ENCODE data around the gene IL5RA. TPM values are rescaled to one million over a fixed set of nuclear protein-coding genes. Genes with fewer than 3 reads are reported as not detected.
A peak's percentile ranks its signal among the peaks of the same experiment; 100 is the strongest.

Gene IL5RA
- polyA plus RNA-seq, 1 donor from 2014 or later: 2.8 TPM

DNA sequence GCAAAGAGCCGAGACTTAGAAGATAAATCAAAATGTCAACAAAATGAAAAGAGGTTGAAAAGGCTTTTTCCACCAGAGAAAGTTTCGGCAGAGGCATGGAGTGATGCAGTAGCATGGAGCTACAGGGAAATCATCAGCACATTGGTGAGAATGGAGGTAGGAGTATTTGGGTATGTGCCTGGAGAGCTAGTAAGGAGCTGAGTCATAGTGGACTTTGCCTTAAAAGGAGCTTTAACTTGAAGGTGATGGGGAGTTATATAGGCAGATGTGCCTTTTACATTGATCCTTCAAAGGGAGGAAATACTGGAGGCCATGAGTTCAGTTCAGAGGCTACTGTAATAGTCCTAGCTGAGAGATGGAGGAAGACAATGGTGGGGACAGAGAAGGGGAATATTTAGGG is 44.3 kb downstream of the IL5RA start:
- H3K27ac Mint-ChIP-seq: no peak overlapping the region

GRCh38 chr3:3064297-3064696 is 45.9 kb downstream of the IL5RA start:
- Mint-ChIP-seq H3K27me3 (no peaks in the 10 kb centered on the region), H3K4me3 (no peak overlapping the region), H3K36me3 (no peaks in the 10 kb centered on the region), H3K27ac (no peak overlapping the region), H3K9me3 (peaks cover 0 to 1% (median 0%) of the 10 kb centered on the region in 3 donors), H3K4me1 (peaks cover 0 to 4% (median 0%) of the 10 kb centered on the region in 3 donors)

More for the DNA sequence above, 44.3 kb downstream of the IL5RA start:
- no peaks in the 10 kb centered on the region for H3K36me3 Mint-ChIP-seq
- peaks cover 0 to 4% (median 0%) of the 10 kb centered on the region in 3 donors for H3K4me1 Mint-ChIP-seq
- no peak overlapping the region for H3K4me3 Mint-ChIP-seq
- no peaks in the 10 kb centered on the region for H3K9me3 Mint-ChIP-seq
- no peaks in the 10 kb centered on the region for H3K27me3 Mint-ChIP-seq

DNA sequence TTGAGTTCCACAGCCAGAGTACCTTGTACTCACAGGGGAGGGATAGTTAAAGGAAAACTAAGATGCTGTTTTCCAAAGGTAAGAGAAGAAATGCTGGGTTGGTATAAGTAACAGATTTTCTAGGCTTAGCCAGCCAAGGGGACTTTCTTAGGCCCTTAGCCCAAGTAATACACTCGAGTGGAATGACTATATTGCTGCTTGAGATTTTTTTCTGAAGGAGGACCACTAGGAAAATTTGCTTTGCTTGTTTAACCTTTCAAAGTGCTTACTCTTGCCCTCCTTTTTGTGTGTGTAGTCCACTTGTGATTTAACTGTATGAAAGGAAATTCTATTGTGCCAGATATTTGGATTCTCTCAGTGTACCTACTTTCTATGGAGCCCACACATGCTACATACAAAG is 50.5 kb downstream of the IL5RA start:
- Mint-ChIP-seq H3K27me3 (no peaks in the 10 kb centered on the region), H3K4me1 (no peaks in the 10 kb centered on the region), H3K27ac (no peak overlapping the region), H3K9me3 (peaks cover 0 to 5% (median 0%) of the 10 kb centered on the region in 3 donors), H3K4me3 (no peak overlapping the region), H3K36me3 (no peaks in the 10 kb centered on the region)

DNA sequence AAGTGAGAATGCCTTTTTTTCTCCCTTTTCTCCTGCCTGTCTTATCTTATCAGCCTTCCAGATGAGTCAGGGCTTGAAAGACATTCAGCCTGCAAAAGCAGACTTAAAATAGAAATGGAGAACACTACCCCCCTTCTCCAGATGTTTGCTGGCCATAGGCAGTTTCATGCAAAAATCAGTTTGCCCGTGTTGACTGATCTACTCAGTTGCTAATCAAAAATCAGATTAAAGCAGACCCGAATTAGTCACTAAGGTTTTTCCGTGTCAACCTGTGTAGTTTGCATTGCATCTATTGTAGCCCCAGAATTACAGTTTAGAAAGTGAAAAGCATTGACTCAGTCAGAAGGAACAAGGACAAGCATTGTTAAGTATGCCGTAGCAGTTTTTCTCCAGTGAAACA is 56.2 kb downstream of the IL5RA start:
- H3K27ac Mint-ChIP-seq: no peak overlapping the region
- no peak overlapping the region for H3K4me3 Mint-ChIP-seq
- peaks cover 2% of the 10 kb centered on the region for H3K36me3 Mint-ChIP-seq
- H3K9me3 Mint-ChIP-seq: peaks cover 0 to 4% (median 0%) of the 10 kb centered on the region in 3 donors
- H3K27me3 Mint-ChIP-seq: no peaks in the 10 kb centered on the region
- H3K4me1 Mint-ChIP-seq: no peaks in the 10 kb centered on the region

- no peak overlapping the region for H3K27ac Mint-ChIP-seq
- peaks cover 0 to 2% (median 2%) of the 10 kb centered on the region in 3 donors for H3K4me1 Mint-ChIP-seq
- H3K9me3 Mint-ChIP-seq: no peaks in the 10 kb centered on the region
- no peaks in the 10 kb centered on the region for H3K36me3 Mint-ChIP-seq
- peak overlapping the region in 2 of 4 donors; percentile 36 to 47 for H3K4me3 Mint-ChIP-seq
- peaks cover 7% of the 10 kb centered on the region for H3K27me3 Mint-ChIP-seq
Observed at GRCh38 chr3:3038201-3038991, 71.8 kb downstream of the IL5RA start.

DNA sequence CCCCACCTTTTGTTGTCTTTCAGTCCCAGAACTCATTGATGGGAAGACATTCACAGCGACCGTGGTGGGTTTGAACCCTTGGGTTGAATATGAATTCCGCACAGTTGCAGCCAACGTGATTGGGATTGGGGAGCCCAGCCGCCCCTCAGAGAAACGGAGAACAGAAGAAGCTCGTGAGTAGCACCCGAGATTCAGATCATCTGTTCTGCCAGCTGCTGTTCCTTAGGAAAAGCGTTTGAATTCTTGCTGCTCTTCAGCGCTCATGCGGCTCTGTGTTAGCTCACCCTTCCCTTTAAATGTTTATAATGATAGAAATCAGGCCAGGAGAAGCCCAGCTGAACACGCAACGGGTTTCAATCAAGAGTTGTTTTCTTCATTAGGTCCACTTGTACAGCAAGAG is 73.0 kb downstream of the IL5RA start:
- no peaks in the 10 kb centered on the region for H3K9me3 Mint-ChIP-seq
- H3K27ac Mint-ChIP-seq: no peak overlapping the region
- no peak overlapping the region for H3K4me3 Mint-ChIP-seq
- H3K36me3 Mint-ChIP-seq: no peaks in the 10 kb centered on the region
- H3K27me3 Mint-ChIP-seq: peaks cover 7% of the 10 kb centered on the region
- H3K4me1 Mint-ChIP-seq: peaks cover 0 to 2% (median 0%) of the 10 kb centered on the region in 3 donors

DNA sequence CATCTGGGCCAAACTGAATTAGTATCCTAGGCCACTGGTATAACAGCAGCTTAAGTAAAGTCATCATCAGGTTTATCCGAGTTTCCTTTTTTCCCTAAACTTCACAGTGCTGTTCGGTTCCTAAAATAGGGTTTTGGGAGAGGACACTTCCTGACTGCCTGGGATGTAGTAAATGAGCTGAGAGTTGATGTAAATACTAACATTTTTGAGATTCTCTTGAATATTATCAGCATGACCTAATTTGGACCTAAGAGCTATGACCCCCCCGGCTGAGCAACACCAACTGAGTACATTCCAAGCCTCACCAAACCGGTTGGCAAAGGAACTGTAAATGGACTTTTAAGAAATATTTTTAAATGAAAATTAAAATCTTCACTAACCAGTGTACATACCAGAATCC is 78.8 kb downstream of the IL5RA start:
- Mint-ChIP-seq H3K27me3 (no peaks in the 10 kb centered on the region), H3K36me3 (no peaks in the 10 kb centered on the region)

DNA sequence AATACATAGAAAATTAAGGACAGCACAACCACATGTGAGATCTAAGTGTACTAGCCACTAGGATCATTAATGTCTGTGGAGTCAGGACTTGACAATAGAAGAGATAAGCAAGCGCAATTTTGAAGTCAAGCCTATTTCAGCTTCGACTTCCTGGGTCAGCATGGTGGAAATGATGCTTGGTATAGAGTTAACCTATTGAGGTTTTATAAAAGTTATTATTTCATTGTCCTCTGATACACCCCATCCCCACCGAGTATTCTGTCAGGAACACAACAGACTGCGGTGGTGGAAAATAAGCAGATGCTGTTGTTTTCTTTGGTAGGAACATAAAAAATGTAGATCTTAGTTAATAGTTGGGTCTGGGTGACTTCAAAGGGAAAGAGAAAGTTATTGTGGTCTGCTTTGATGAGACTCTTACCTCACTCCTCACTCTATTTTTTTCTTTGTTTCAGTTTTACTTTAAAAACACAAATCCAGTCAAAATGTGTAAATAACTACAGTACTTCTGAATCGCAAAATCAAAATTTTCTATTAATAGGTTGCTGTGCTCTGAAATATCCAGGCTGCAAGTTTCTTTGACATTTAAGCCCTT is 82.1 kb downstream of the IL5RA start:
- Mint-ChIP-seq H3K4me1 (peaks cover 0 to 7% (median 3%) of the 10 kb centered on the region in 3 donors), H3K9me3 (peaks cover 0 to 4% (median 0%) of the 10 kb centered on the region in 3 donors), H3K27ac (peak overlapping the region in 2 of 3 donors; percentile 55 to 68), H3K36me3 (no peaks in the 10 kb centered on the region), H3K27me3 (no peaks in the 10 kb centered on the region), H3K4me3 (peak overlapping the region in 2 of 4 donors; percentile 28 to 50)

More for the DNA sequence above, 78.8 kb downstream of the IL5RA start:
- Mint-ChIP-seq H3K9me3 (peaks cover 0 to 4% (median 0%) of the 10 kb centered on the region in 3 donors), H3K4me1 (peaks cover 0 to 7% (median 3%) of the 10 kb centered on the region in 3 donors), H3K4me3 (no peak overlapping the region), H3K27ac (no peak overlapping the region)

GRCh38 chr3:3023111-3023745 is 86.9 kb downstream of the IL5RA start:
- H3K36me3 Mint-ChIP-seq: no peaks in the 10 kb centered on the region
- no peak overlapping the region for H3K4me3 Mint-ChIP-seq
- peaks cover 0 to 4% (median 0%) of the 10 kb centered on the region in 3 donors for H3K9me3 Mint-ChIP-seq
- H3K27me3 Mint-ChIP-seq: peaks cover 4% of the 10 kb centered on the region
- peaks cover 0 to 5% (median 2%) of the 10 kb centered on the region in 3 donors for H3K4me1 Mint-ChIP-seq
- no peak overlapping the region for H3K27ac Mint-ChIP-seq

DNA sequence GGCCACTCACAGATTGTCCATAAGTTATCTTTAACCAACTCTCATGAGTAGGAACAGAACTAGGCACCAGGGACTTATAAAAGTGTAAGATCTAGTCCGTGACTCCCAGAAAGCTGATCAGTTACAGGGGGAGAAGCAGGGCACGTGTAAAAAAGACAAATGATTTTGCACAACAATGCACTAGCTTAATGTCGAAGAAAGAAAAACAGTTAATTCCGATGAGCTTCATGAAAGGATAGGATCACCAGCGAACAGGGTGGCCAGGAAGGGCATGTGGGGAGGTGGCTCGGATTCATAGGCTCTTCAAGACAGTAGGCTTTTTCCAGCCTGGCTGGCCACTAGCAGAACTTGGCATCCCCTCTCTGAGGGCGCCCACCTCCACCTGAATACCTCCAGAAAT is 90.0 kb downstream of the IL5RA start:
- H3K4me3 Mint-ChIP-seq: no peak overlapping the region
- no peaks in the 10 kb centered on the region for H3K9me3 Mint-ChIP-seq
- H3K36me3 Mint-ChIP-seq: no peaks in the 10 kb centered on the region
- H3K27me3 Mint-ChIP-seq: peaks cover 11% of the 10 kb centered on the region
- H3K27ac Mint-ChIP-seq: no peak overlapping the region
- no peaks in the 10 kb centered on the region for H3K4me1 Mint-ChIP-seq

Other genes with a start within 250 kb of the IL5RA start
- gene TRNT1, start 16.6 kb upstream of the IL5RA start, polyA plus RNA-seq: 21.0 TPM
- 113 TPM for gene CRBN, start 69.3 kb upstream of the IL5RA start, polyA plus RNA-seq

Measured in IgD-negative memory B cell (primary cell).